GM18511 (cell line): ENCODE measurements around the gene CYB5D1.

Source experiments
- ATAC-seq: cut with Tn5 transposase; IDR thresholded peaks from one replicate; pipeline ENCODE4 v1.9.1; 2021; ENCODE audit warnings: mild to moderate bottlenecking, moderate library complexity; ENCODE audit not compliant: unreplicated experiment

The CYB5D1 gene

GRCh38 chr17:7885367-7886226 lies 27.8 kb downstream of the CYB5D1 start:
- peak; percentile 39 for ATAC-seq

- no peak for ATAC-seq
Observed at GRCh38 chr17:7886227-7887037, 28.6 kb downstream of the CYB5D1 start.

GRCh38 chr17:7887038-7887481 lies 29.3 kb downstream of the CYB5D1 start:
- ATAC-seq, result no peak

GRCh38 chr17:7887482-7888183 lies 29.8 kb downstream of the CYB5D1 start:
- ATAC-seq, result peak; percentile 58

GRCh38 chr17:7888184-7888920 lies 30.5 kb downstream of the CYB5D1 start, which contains the start of gene CHD3:
Gene CHD3 (plus strand): TSS chr17:7888789. CDS start chr17:7889001, 212 bp downstream.
- ATAC-seq, result no peak

- no peak for ATAC-seq
Observed at GRCh38 chr17:7889166-7889955, 31.6 kb downstream of the CYB5D1 start.

- ATAC-seq, result no peak
Observed at GRCh38 chr17:7893187-7893880, 35.5 kb downstream of the CYB5D1 start.

GRCh38 chr17:7894226-7894625 lies 36.4 kb downstream of the CYB5D1 start:
- ATAC-seq, result no peak

GRCh38 chr17:7894866-7895265 lies 37.1 kb downstream of the CYB5D1 start:
- no peak for ATAC-seq

- ATAC-seq, result no peak
Observed at GRCh38 chr17:7897090-7897489, 39.3 kb downstream of the CYB5D1 start.

GRCh38 chr17:7897773-7898172 lies 40.0 kb downstream of the CYB5D1 start:
- ATAC-seq, result no peak

GRCh38 chr17:7903154-7904103 lies 45.6 kb downstream of the CYB5D1 start:
- ATAC-seq, result no peak

GRCh38 chr17:7909089-7909488 lies 51.3 kb downstream of the CYB5D1 start:
- ATAC-seq, result no peak

GRCh38 chr17:7910281-7910680 lies 52.5 kb downstream of the CYB5D1 start:
- ATAC-seq, result no peak

GRCh38 chr17:7910711-7911110 lies 52.9 kb downstream of the CYB5D1 start:
- no peak for ATAC-seq

GRCh38 chr17:7911116-7911515 lies 53.3 kb downstream of the CYB5D1 start:
- no peak for ATAC-seq
